Measurements from ENCODE around the gene UBE2L3. TPM values are rescaled to one million over a fixed set of nuclear protein-coding genes. Genes with fewer than 3 reads are reported as not detected.
A peak's percentile ranks its signal among the peaks of the same experiment; 100 is the strongest.

Gene UBE2L3
- total and polyA plus RNA-seq, 2 donors (not counting 1 experiment from before 2014, with no cell fraction given): 13.5 to 30.9 TPM

DNA sequence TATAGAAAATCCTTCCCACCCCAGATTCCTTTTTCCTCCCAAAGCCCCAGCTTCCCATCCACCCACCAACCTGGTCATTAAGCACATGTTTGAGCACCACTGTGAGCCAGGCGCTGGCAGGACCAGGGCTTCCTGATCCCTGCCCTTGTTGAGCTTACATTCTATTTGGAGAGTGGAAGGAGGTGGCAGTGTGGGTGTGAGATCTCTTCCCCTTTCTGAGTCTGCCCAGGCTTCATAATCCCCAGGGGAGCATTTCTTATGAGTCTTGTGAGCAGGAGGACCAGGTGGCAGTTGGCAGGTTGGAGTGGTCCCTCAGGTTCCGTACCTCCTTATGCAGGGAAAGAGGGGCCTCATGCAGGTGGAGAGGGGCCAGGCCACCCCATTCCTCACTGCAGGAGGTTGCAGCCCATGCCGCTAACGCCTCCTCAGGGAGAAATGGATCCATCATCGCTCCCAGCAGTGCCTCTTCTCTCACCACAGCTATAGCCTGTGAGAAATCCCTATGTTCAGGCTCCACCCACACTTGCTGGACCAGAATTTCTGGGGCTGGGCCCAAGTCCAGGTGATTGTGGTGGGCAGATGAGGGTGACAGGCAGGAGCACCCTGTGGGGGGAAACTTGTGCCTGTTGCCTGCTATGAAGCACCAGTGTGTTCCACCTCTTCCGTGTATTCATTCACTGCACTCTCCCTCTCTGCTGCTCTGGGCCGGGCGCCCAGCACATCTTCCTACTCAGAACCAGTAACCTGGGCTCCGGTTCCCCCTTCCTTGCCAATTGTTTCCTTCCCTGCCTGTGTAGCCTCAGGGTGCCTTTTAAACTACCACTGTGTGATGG, 23.5 kb downstream of the UBE2L3 start:
- H2AFZ ChIP-seq (ENCODE audit: insufficient read depth, low read depth, low read length, poor library complexity, severe bottlenecking): no peak overlapping the region
- Mint-ChIP-seq H3K27ac (peak overlapping the region; percentile 47), H3K9me3 (ENCODE audit: insufficient read depth) (no peaks in the 10 kb centered on the region), H3K27me3 (no peaks in the 10 kb centered on the region), H3K4me1 (peaks cover 62% of the 10 kb centered on the region), H3K4me3 (peak overlapping the region; percentile 66)
- peaks cover 0 to 5% (median 0%) of the 10 kb centered on the region in 3 donors for H3K9me3 ChIP-seq (ENCODE audit: control extremely low read depth in 1 of 3, control insufficient read depth in 2 of 3, insufficient read depth in 1 of 3, low read length in 2 of 3)
- CTCF ChIA-PET: interaction anchor here (0.6 kb wide), 1 partner anchor 39 kb away, joined by 3 read pairs; the partner anchor contains the start of gene YDJC
- peaks cover 0 to 44% of the 10 kb centered on the region in 2 experiments for H3K36me3 ChIP-seq (replicated peaks in 1 of 2; ENCODE audit: control extremely low read depth in 1 of 2, control insufficient read depth in 1 of 2, extremely low read depth in 1 of 2, insufficient read depth in 2 of 2, low read length in 1 of 2)
- peaks cover 36 to 50% of the 10 kb centered on the region in 2 donors for H3K4me1 ChIP-seq (ENCODE audit: control insufficient read depth in 2 of 2, insufficient read depth in 2 of 2, low read length in 2 of 2)
- H3K27ac ChIP-seq (ENCODE audit: low read length in 2 of 2): peak overlapping the region; percentile 6 to 10
- H4K20me1 ChIP-seq (ENCODE audit: control insufficient read depth, insufficient read depth, low read length, poor library complexity, severe bottlenecking): peaks cover 91% of the 10 kb centered on the region
- no peak overlapping the region for H3K4me3 ChIP-seq (ENCODE audit: control extremely low read depth in 1 of 5, extremely low read depth in 1 of 5, insufficient read depth in 1 of 5, low read depth in 2 of 5, low read length in 4 of 5)
- POLR2A ChIA-PET: interaction anchor here (0.6 kb wide), 1 partner anchor 13 kb away, joined by 5 read pairs; no protein-coding TSS in a partner anchor
- 57% methylated on average over 8 of the region's 9 CpGs for WGBS (ENCODE audit: insufficient coverage)
- peaks cover 95% of the 10 kb centered on the region for H3K79me2 ChIP-seq (ENCODE audit: control insufficient read depth, insufficient read depth, low read length)
- peak overlapping the region; percentile 3 for H3K9ac ChIP-seq (ENCODE audit: low read length)
- intact Hi-C loops (cut with micrococcal nuclease): no loop called here
- peak overlapping the region; percentile 44 for H3K4me2 ChIP-seq (replicated peaks; ENCODE audit: low read depth, low read length, poor library complexity, severe bottlenecking)
- DNase-seq: peak; percentile 72
- TF ChIP-seq, protein P1, sequence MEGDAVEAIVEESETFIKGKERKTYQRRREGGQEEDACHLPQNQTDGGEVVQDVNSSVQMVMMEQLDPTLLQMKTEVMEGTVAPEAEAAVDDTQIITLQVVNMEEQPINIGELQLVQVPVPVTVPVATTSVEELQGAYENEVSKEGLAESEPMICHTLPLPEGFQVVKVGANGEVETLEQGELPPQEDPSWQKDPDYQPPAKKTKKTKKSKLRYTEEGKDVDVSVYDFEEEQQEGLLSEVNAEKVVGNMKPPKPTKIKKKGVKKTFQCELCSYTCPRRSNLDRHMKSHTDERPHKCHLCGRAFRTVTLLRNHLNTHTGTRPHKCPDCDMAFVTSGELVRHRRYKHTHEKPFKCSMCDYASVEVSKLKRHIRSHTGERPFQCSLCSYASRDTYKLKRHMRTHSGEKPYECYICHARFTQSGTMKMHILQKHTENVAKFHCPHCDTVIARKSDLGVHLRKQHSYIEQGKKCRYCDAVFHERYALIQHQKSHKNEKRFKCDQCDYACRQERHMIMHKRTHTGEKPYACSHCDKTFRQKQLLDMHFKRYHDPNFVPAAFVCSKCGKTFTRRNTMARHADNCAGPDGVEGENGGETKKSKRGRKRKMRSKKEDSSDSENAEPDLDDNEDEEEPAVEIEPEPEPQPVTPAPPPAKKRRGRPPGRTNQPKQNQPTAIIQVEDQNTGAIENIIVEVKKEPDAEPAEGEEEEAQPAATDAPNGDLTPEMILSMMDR (IDR thresholded peaks at IDR 0.05): no peak
- no peak for TF ChIP-seq EZH2 (IDR thresholded peaks at IDR 0.05; ENCODE audit: borderline replicate concordance, insufficient read depth, low read depth, low read length, poor library complexity, severe bottlenecking)
- no peaks in the 10 kb centered on the region for H3K27me3 ChIP-seq (replicated peaks in 1 of 4; ENCODE audit: control extremely low read depth in 1 of 4, control insufficient read depth in 3 of 4, insufficient read depth in 4 of 4, low read length in 3 of 4)
- ATAC-seq (ENCODE audit: low read depth): peak; percentile 63

DNA sequence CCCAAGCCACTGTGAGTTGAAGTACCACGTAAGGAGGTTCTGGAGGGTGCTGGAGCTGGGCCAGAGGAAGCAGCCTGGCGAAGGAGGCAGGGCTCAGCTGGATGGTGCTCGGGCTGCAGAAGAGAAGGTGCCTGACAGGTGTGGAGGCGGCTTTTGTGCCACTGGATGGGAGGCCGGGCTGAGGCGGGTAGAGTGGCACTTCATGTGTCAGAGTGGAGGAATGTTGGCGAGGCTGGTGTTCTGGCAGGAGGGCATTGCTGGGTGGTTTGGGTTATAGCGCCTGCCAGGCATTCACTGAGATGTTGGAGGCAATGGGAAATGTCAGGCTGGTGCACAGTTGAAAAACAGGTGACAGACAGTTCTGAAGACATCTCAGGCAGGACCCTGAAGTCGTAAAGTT, 24.2 kb downstream of the UBE2L3 start:
- H3K4me3 Mint-ChIP-seq: peak overlapping the region; percentile 10
- H3K9me3 ChIP-seq (ENCODE audit: control extremely low read depth in 1 of 3, control insufficient read depth in 2 of 3, insufficient read depth in 1 of 3, low read length in 2 of 3): peaks cover 0 to 5% (median 0%) of the 10 kb centered on the region in 3 donors
- H3K9me3 Mint-ChIP-seq (ENCODE audit: insufficient read depth): no peaks in the 10 kb centered on the region
- H2AFZ ChIP-seq (ENCODE audit: insufficient read depth, low read depth, low read length, poor library complexity, severe bottlenecking): no peak overlapping the region
- peaks cover 95% of the 10 kb centered on the region for H3K79me2 ChIP-seq (ENCODE audit: control insufficient read depth, insufficient read depth, low read length)
- no peaks in the 10 kb centered on the region for H3K27me3 ChIP-seq (replicated peaks in 1 of 4; ENCODE audit: control extremely low read depth in 1 of 4, control insufficient read depth in 3 of 4, insufficient read depth in 4 of 4, low read length in 3 of 4)
- H3K27ac Mint-ChIP-seq: peak overlapping the region; percentile 63
- H3K9ac ChIP-seq (ENCODE audit: low read length): no peak overlapping the region
- 63% methylated on average over 8 of the region's 9 CpGs for WGBS (ENCODE audit: insufficient coverage)
- CTCF ChIA-PET: no interaction called here
- peak overlapping the region; percentile 44 for H3K4me2 ChIP-seq (replicated peaks; ENCODE audit: low read depth, low read length, poor library complexity, severe bottlenecking)
- no peak for TF ChIP-seq EZH2 (IDR thresholded peaks at IDR 0.05; ENCODE audit: borderline replicate concordance, insufficient read depth, low read depth, low read length, poor library complexity, severe bottlenecking)
- TF ChIP-seq, protein P1 (IDR thresholded peaks at IDR 0.05): no peak
- H3K27ac ChIP-seq (ENCODE audit: low read length in 2 of 2): no peak overlapping the region
- H3K4me1 Mint-ChIP-seq: peaks cover 62% of the 10 kb centered on the region
- no peak overlapping the region for H3K4me3 ChIP-seq (ENCODE audit: control extremely low read depth in 1 of 5, extremely low read depth in 1 of 5, insufficient read depth in 1 of 5, low read depth in 2 of 5, low read length in 4 of 5)
- POLR2A ChIA-PET: no interaction called here
- H3K36me3 ChIP-seq (replicated peaks in 1 of 2; ENCODE audit: control extremely low read depth in 1 of 2, control insufficient read depth in 1 of 2, extremely low read depth in 1 of 2, insufficient read depth in 2 of 2, low read length in 1 of 2): peaks cover 0 to 50% of the 10 kb centered on the region in 2 experiments
- intact Hi-C loops (cut with micrococcal nuclease): no loop called here
- ATAC-seq (ENCODE audit: low read depth) (no peak), DNase-seq (no peak)
- H3K4me1 ChIP-seq (ENCODE audit: control insufficient read depth in 2 of 2, insufficient read depth in 2 of 2, low read length in 2 of 2): peaks cover 36 to 50% of the 10 kb centered on the region in 2 donors
- H3K27me3 Mint-ChIP-seq: no peaks in the 10 kb centered on the region
- H4K20me1 ChIP-seq (ENCODE audit: control insufficient read depth, insufficient read depth, low read length, poor library complexity, severe bottlenecking): peaks cover 95% of the 10 kb centered on the region
